ENCODE results near the gene GART. TPM values are rescaled to one million over a fixed set of nuclear protein-coding genes. Genes with fewer than 3 reads are reported as not detected.
"Not testable (repeated sequence)": the region's sequence is repeated elsewhere in the genome, so short reads cannot be mapped to it uniquely, and the experiment has no call there.

The GART gene
- total RNA-seq, 1 experiment from 2014 or later, result 241 TPM

GRCh38 chr21:33510826-33511225, 31.1 kb downstream of the GART start:
- H3K9me3 ChIP-seq (ENCODE audit: control insufficient read depth in 1 of 2, insufficient read depth in 1 of 2, low read depth in 1 of 2, low read length in 2 of 2), result no peaks in the 10 kb centered on the region
- H3K36me3 ChIP-seq (ENCODE audit: control insufficient read depth in 1 of 2, insufficient read depth in 2 of 2, low read length in 2 of 2), result peaks cover 43 to 45% of the 10 kb centered on the region in 2 experiments
- CTCF ChIA-PET, result no interaction called here
- RAD21 ChIA-PET (ENCODE audit: low non-redundant PET in 1 of 2, low total read pairs in 2 of 2, uncharacterized antibody in 2 of 2, unreplicated experiment in 2 of 2), result interaction anchor here in 1 of 2 experiments (0.6 kb wide), 1 partner anchor 463 kb away, joined by 7 read pairs; no protein-coding TSS in a partner anchor
- H3K9me2 ChIP-seq (ENCODE audit: insufficient read depth), result no peaks in the 10 kb centered on the region
- no peaks in the 10 kb centered on the region for H3K4me1 ChIP-seq (ENCODE audit: control insufficient read depth in 1 of 2, insufficient read depth in 2 of 2, low read length in 2 of 2)
- DNase-seq (ENCODE audit: low read depth, low spot score), result no peak
- H4K20me1 ChIP-seq (ENCODE audit: insufficient read depth), result no peaks in the 10 kb centered on the region
- no peak for TF ChIP-seq RAD21 (IDR thresholded peaks at IDR 0.05; ENCODE audit: low read depth)
- no peaks in the 10 kb centered on the region for H3K27me3 ChIP-seq (ENCODE audit: insufficient read depth, low read length)
- ATAC-seq, result no peak
- no peak overlapping the region for H3K4me3 ChIP-seq (replicated peaks in 1 of 2; ENCODE audit: low read depth in 1 of 2, low read length in 2 of 2)
- no TSS peak for BruUV-seq (replicated peaks)
- no peak overlapping the region for H3K4me2 ChIP-seq (ENCODE audit: low read length)
- intact Hi-C loops (cut with micrococcal nuclease), result no loop called here
- no peaks in the 10 kb centered on the region for H3K79me2 ChIP-seq (ENCODE audit: insufficient read depth, low read length)
- POLR2A ChIA-PET, result no interaction called here
- H3K9ac ChIP-seq (ENCODE audit: low read length), result no peak overlapping the region
- H2AFZ ChIP-seq (ENCODE audit: low read depth, low read length, poor library complexity, severe bottlenecking), result no peak overlapping the region
- no peak overlapping the region for H3K27ac ChIP-seq (ENCODE audit: low read depth, low read length)

- H2AFZ ChIP-seq (ENCODE audit: low read depth, low read length, poor library complexity, severe bottlenecking); CTCF ChIA-PET; BruUV-seq (replicated peaks); H3K27ac ChIP-seq (ENCODE audit: low read depth, low read length); H4K20me1 ChIP-seq (ENCODE audit: insufficient read depth); intact Hi-C loops (cut with micrococcal nuclease); H3K9me2 ChIP-seq (ENCODE audit: insufficient read depth); DNase-seq (ENCODE audit: low read depth, low spot score); H3K27me3 ChIP-seq (ENCODE audit: insufficient read depth, low read length); H3K79me2 ChIP-seq (ENCODE audit: insufficient read depth, low read length); POLR2A ChIA-PET; ATAC-seq; H3K4me1 ChIP-seq (ENCODE audit: control insufficient read depth in 1 of 2, insufficient read depth in 2 of 2, low read length in 2 of 2); RAD21 ChIA-PET (ENCODE audit: low non-redundant PET in 1 of 2, low total read pairs in 2 of 2, uncharacterized antibody in 2 of 2, unreplicated experiment in 2 of 2); H3K9me3 ChIP-seq (ENCODE audit: control insufficient read depth in 1 of 2, insufficient read depth in 1 of 2, low read depth in 1 of 2, low read length in 2 of 2); H3K4me3 ChIP-seq (replicated peaks in 1 of 2; ENCODE audit: low read depth in 1 of 2, low read length in 2 of 2); H3K9ac ChIP-seq (ENCODE audit: low read length); H3K4me2 ChIP-seq (ENCODE audit: low read length): not testable (repeated sequence)
- peaks cover 33 to 40% of the 10 kb centered on the region in 2 experiments for H3K36me3 ChIP-seq (ENCODE audit: control insufficient read depth in 1 of 2, insufficient read depth in 2 of 2, low read length in 2 of 2)
These were observed 34.9 kb downstream of the GART start for GRCh38 chr21:33507003-33507402.

- Histone ChIP-seq H3K4me2 (ENCODE audit: low read length) (no peak overlapping the region), H2AFZ (ENCODE audit: low read depth, low read length, poor library complexity, severe bottlenecking) (no peak overlapping the region), H3K27ac (ENCODE audit: low read depth, low read length) (no peak overlapping the region), H3K9ac (ENCODE audit: low read length) (no peak overlapping the region), H3K9me3 (ENCODE audit: control insufficient read depth in 1 of 2, insufficient read depth in 1 of 2, low read depth in 1 of 2, low read length in 2 of 2) (no peaks in the 10 kb centered on the region), H3K36me3 (ENCODE audit: control insufficient read depth in 1 of 2, insufficient read depth in 2 of 2, low read length in 2 of 2) (peaks cover 24 to 35% of the 10 kb centered on the region in 2 experiments), H3K4me1 (ENCODE audit: control insufficient read depth in 1 of 2, insufficient read depth in 2 of 2, low read length in 2 of 2) (no peaks in the 10 kb centered on the region), H3K79me2 (ENCODE audit: insufficient read depth, low read length) (no peaks in the 10 kb centered on the region), H3K27me3 (ENCODE audit: insufficient read depth, low read length) (no peaks in the 10 kb centered on the region), H3K4me3 (replicated peaks in 1 of 2; ENCODE audit: low read depth in 1 of 2, low read length in 2 of 2) (no peak overlapping the region), H3K9me2 (ENCODE audit: insufficient read depth) (no peaks in the 10 kb centered on the region), H4K20me1 (ENCODE audit: insufficient read depth) (no peaks in the 10 kb centered on the region)
- ATAC-seq, result no peak
- POLR2A ChIA-PET, result no interaction called here
- CTCF ChIA-PET, result no interaction called here
- intact Hi-C loops (cut with micrococcal nuclease), result no loop called here
- no peak for DNase-seq (ENCODE audit: low read depth, low spot score)
- no TSS peak for BruUV-seq (replicated peaks)
- RAD21 ChIA-PET (ENCODE audit: low non-redundant PET in 1 of 2, low total read pairs in 2 of 2, uncharacterized antibody in 2 of 2, unreplicated experiment in 2 of 2), result no interaction called here
- TF ChIP-seq ATF3 (IDR thresholded peaks at IDR 0.05) (no peak), ELF1 (IDR thresholded peaks at IDR 0.05; ENCODE audit: borderline replicate concordance, low read depth) (no peak), YY1 (IDR thresholded peaks at IDR 0.05; ENCODE audit: extremely low read depth, insufficient replicate concordance, low read depth, low read length) (no peak), SIN3A (IDR thresholded peaks at IDR 0.05; ENCODE audit: low read depth) (no peak), EGR1 (IDR thresholded peaks at IDR 0.05; ENCODE audit: low read depth) (no peak), ZBTB33 (IDR thresholded peaks at IDR 0.05; ENCODE audit: extremely low read depth, insufficient replicate concordance, low read length) (no peak), CEBPB (IDR thresholded peaks at IDR 0.05; ENCODE audit: low read depth) (no peak), POLR2AphosphoS5 (IDR thresholded peaks at IDR 0.05; ENCODE audit: low read depth, low read length) (no peak), ZNF274 (IDR thresholded peaks at IDR 0.05; ENCODE audit: low read depth, low read length) (no peak)
These were observed 36.1 kb downstream of the GART start for GRCh38 chr21:33505833-33506232.

Measured in HCT116 (cell line).